Ovary (tissue), 9 donors: Measurements from ENCODE around the gene PRKAB1. TPM values are rescaled to one million over a fixed set of nuclear protein-coding genes. Genes with fewer than 3 reads are reported as not detected.
"Not testable (repeated sequence)": the region's sequence is repeated elsewhere in the genome, so short reads cannot be mapped to it uniquely, and the experiment has no call there.

Experiments
- DNase-seq, 5 donors: peaks; one replicate each; pipeline ENCODE4 v3.0.0-alpha.2; 2019 to 2020
- H3K27ac ChIP-seq, 2 donors: fragments of 200-600 bp; one replicate each; pipeline versions ENCODE4 v1.5.1 to v1.8.0; 2019 to 2022
- H3K27me3 ChIP-seq: fragments of 200-600 bp; one replicate; pipeline ENCODE4 v1.8.0; 2022
- H3K36me3 ChIP-seq: fragments of 200-600 bp; sonication (generic); one replicate; pipeline ENCODE4 v1.5.1; 2019
- H3K4me1 ChIP-seq: one replicate; pipeline ENCODE4 v1.8.1; 2013; ENCODE audit warnings: mild to moderate bottlenecking, moderate library complexity; ENCODE audit not compliant: insufficient read depth
- H3K4me3 ChIP-seq: fragments of 200-600 bp; sonication (generic); one replicate; pipeline ENCODE4 v1.5.1; 2017
- H3K9me3 ChIP-seq, 2 donors: fragments of 200-600 bp in 1 of 2; sonication (generic) in 1 of 2; one replicate each; pipeline versions ENCODE4 v1.5.1 to v1.8.1; 2013 to 2019; ENCODE audit warnings: mild to moderate bottlenecking in 1 of 2, moderate library complexity in 1 of 2
- EP300 ChIP-seq: sonication (generic); formaldehyde crosslinking; IDR thresholded peaks from one replicate; pipeline ENCODE4 v1.6.1; 2017; ENCODE audit warnings: antibody characterized with exemption
- POLR2A ChIP-seq: fragments of 450-650 bp; IDR thresholded peaks from one replicate; pipeline ENCODE4 v1.6.1; 2017; ENCODE audit warnings: antibody characterized with exemption, mild to moderate bottlenecking, moderate library complexity
- WGBS, 3 donors: extraction: QIAGEN DNeasy Blood & Tissue Kit in 1 of 3; methylation state at CpG; one replicate each; pipeline versions ENCODE4 v1.1.5 to v1.1.7; 2013 to 2017; 5-methylcytosine and 5-hydroxymethylcytosine counted together
- intact Hi-C, 4 donors: fragments of 100-400 bp; cut with DNase I; formaldehyde crosslinking; loops; one replicate each; pipeline versions ENCODE4 v1.11.0 to v1.15.1; 2022 to 2023
- polyA plus RNA-seq, 2 donors: library from polyadenylated mRNA; stranded (reverse); fragments of 200-250 nt in 1 of 2; fragments of 350-450 nt in 1 of 2; fragmentation: Illumina TruSeq in 1 of 2; extraction: RNeasy Lipid Tissue Mini Kit (QIAGEN cat#74804) in 1 of 2; gene quantifications; one replicate each; pipeline ENCODE4 v1.2.3, GENCODE V29; 2013 to 2014
- total RNA-seq, 7 donors: library from RNA; depleted of rRNA in 2 of 7; stranded (reverse); fragments of >200 nt in 2 of 7; fragmentation: NEBNext Ultra II Directional in 3 of 7; extraction: Animal tissue kit (Norgen Biotek cat#: 25700) in 3 of 7; gene quantifications; one replicate each; pipeline versions ENCODE4 v1.1.0 to v1.2.4, GENCODE V29; 2016 to 2023
- TF ChIP-seq, protein P1 (sequence below), 3 donors: fragments of 450-650 bp in 2 of 3; fragments of 200-600 bp in 1 of 3; IDR thresholded peaks; one replicate each; pipeline versions ENCODE4 v1.5.1 to v1.8.0; 2016 to 2022; ENCODE audit warnings: antibody characterized with exemption in 3 of 3, mild to moderate bottlenecking in 1 of 3
- donor health status: DM: no; HTN: no; CAD: no; lungs with moderate emphysema.
- donor health status: DM: no; HTN: no; CAD: no.
- donor health status: Bipolar disorder and iron deficiency.
- donor health status: DM: yes; HTN: yes; CAD: no.
- donor health status: DM: no; HTN: no; CAD: no.
- donor health status: DM: yes; HTN: yes; CAD: no.

Gene PRKAB1
- total and polyA plus RNA-seq, 9 donors = 12.5 to 37.1 (median 24.8) TPM

DNA sequence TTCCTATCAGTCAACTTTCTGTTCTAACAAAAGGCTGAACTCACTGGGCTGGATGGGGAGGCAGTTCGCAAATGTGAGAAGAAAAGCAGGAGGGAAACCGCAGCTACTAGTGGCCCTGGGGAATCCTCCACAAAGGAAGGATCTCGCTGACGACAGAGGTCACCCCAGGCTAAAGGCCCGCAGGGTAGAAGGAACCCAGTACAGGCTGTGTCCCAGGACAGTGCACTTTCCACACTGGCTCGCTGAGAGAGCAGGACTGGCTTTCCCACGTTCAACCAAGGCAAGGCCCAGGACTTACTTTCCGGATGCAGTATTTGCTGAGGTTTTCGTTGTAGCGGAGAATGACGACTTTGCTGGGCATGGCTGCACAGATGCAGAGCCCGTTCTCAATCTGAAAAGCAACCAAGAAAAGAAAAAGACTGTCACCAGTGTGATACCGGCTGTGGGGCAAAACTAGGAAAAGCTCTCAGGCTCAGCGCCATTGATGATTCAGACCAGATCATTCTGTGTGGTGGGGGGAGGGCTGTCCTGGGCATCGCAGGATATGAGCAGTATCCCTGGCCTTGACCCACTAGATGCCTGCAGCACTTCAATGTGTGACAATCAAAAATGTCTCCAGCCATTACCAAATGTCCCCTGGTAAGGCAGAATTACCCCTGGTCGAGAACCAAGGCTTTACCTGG lies 36.3 kb downstream of the PRKAB1 start:
- TF ChIP-seq, protein P1, sequence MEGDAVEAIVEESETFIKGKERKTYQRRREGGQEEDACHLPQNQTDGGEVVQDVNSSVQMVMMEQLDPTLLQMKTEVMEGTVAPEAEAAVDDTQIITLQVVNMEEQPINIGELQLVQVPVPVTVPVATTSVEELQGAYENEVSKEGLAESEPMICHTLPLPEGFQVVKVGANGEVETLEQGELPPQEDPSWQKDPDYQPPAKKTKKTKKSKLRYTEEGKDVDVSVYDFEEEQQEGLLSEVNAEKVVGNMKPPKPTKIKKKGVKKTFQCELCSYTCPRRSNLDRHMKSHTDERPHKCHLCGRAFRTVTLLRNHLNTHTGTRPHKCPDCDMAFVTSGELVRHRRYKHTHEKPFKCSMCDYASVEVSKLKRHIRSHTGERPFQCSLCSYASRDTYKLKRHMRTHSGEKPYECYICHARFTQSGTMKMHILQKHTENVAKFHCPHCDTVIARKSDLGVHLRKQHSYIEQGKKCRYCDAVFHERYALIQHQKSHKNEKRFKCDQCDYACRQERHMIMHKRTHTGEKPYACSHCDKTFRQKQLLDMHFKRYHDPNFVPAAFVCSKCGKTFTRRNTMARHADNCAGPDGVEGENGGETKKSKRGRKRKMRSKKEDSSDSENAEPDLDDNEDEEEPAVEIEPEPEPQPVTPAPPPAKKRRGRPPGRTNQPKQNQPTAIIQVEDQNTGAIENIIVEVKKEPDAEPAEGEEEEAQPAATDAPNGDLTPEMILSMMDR (IDR thresholded peaks at IDR 0.05) = no peak
- no peak for TF ChIP-seq POLR2A
- no peak for TF ChIP-seq EP300
- H3K4me1 ChIP-seq = no peaks in the 10 kb centered on the region
- H3K27ac ChIP-seq = no peak overlapping the region
- WGBS, 3 donors = 87 to 90% (median 88%) methylated on average over 16 of the region's 16 CpGs
- no peak for DNase-seq
- intact Hi-C loops = no loop called here
- no peak overlapping the region for H3K4me3 ChIP-seq
- H3K27me3 ChIP-seq = no peaks in the 10 kb centered on the region
- H3K9me3 ChIP-seq = no peaks in the 10 kb centered on the region
- H3K36me3 ChIP-seq = no peaks in the 10 kb centered on the region

DNA sequence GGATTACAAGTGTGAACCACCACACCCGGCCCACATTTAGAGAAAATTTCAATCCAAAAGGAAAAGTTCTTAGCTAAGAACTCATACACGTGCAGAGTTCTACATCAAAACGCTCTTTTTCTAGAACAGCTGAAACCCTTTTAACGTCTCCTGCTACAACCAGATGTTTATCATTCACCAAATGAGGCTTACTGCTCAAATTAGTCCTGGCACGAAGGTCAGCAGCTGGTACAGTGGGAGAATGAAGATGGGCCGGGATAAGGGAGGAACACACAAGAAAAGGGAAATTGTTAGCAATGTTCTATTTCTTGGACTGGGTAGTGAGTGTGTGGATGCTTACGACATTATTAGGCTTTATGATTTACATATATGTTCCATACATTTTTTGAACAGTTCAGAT lies 37.2 kb downstream of the PRKAB1 start:
- TF ChIP-seq, protein P1 (IDR thresholded peaks at IDR 0.05) = no peak
- TF ChIP-seq POLR2A = no peak
- TF ChIP-seq EP300 = no peak
- DNase-seq = no peak
- H3K4me3 ChIP-seq = no peak overlapping the region
- 91 to 94% (median 93%) methylated on average over 7 of the region's 7 CpGs for WGBS, 3 donors
- H3K27ac ChIP-seq = no peak overlapping the region
- H3K27me3 ChIP-seq = no peaks in the 10 kb centered on the region
- intact Hi-C loops = no loop called here
- no peaks in the 10 kb centered on the region for H3K9me3 ChIP-seq
- H3K4me1 ChIP-seq = no peaks in the 10 kb centered on the region
- H3K36me3 ChIP-seq = no peaks in the 10 kb centered on the region

DNA sequence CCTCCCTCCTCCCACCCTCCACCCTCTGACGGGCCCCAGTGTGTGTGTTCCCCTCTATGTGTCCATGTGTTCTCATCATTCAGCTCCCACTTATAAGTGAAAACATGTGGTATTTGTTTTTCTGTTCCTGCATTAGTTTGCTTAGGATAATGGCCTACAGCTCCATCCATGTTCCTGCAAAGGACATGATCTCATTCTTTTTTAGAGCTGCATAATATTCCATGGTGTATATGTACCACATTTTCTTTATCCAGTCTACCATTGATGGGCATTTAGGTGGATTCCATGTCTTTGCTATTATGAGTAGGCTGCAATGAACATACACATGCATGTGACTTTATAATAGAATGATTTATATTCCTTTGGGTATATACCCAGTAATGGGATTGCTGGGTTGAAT lies 38.5 kb downstream of the PRKAB1 start:
- 83 to 93% (median 90%) methylated on average over 1 of the region's 1 CpG for WGBS, 3 donors
- intact Hi-C loops, DNase-seq, H3K4me3 ChIP-seq, H3K27me3 ChIP-seq, H3K27ac ChIP-seq, H3K9me3 ChIP-seq, H3K36me3 ChIP-seq, H3K4me1 ChIP-seq: not testable (repeated sequence)

DNA sequence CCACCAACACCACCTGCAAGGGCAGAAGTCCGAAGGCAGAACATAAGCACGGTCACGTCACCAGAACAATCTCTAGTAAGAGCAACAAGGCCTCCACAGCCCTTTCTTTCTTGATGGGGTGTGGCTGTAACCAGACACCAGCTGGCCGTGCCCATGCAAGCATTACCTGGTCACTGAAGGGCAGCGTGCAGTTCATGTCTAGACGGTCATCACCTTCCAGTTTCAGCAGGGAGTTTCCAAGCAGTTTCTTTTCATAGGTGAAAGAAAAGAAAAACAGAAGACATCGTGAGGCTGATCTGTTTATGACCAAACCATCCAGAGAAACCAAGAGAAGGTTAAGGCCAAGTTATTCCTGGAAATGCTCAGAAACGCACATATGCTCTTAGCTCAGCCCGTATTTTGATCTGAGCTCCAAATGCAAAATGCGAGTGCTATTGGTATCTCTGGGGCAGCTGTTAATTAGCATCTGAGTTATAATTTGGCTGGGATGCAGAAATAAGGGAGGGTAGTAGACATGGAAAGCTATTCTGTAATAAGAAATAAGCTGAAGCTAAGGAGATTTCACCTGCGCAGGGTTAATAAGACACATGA lies 42.5 kb downstream of the PRKAB1 start:
- TF ChIP-seq, protein P1 (IDR thresholded peaks at IDR 0.05) = no peak
- TF ChIP-seq EP300 = no peak
- no peak for TF ChIP-seq POLR2A
- no peak overlapping the region for H3K27ac ChIP-seq
- H3K4me1 ChIP-seq = no peaks in the 10 kb centered on the region
- 87 to 94% (median 90%) methylated on average over 11 of the region's 11 CpGs for WGBS, 3 donors
- no peak for DNase-seq
- intact Hi-C loops = no loop called here
- no peaks in the 10 kb centered on the region for H3K36me3 ChIP-seq
- no peaks in the 10 kb centered on the region for H3K27me3 ChIP-seq
- no peak overlapping the region for H3K4me3 ChIP-seq
- no peaks in the 10 kb centered on the region for H3K9me3 ChIP-seq

DNA sequence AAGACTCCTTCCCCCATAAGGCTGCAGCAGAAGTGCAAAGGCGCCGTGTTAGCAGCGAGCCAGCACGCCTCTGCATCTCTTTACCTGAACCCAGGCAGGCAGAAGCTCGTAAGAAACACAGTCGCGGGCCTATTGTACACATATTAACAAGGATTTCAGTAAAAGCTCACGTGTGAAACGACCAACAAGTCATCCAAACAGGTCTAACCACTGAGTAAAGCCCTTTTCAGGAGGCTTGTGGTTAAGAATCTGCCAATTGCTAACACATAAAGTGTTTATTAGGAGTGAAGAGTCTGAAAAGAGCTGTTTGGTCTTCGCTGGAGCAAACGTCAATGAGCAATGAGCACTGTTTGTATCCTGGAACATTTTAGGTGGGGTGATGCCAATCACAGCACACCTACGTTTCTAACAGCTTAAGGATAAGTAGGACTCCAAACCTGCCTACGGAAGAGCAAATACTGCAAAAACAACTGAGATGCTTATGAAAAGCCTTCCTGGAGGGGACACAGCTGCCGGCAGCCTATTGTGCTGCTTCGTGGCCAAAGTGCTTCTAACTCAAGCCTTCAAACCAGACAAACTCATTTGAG lies 43.1 kb downstream of the PRKAB1 start:
- no peak for DNase-seq
- Histone ChIP-seq H3K4me1 (no peaks in the 10 kb centered on the region), H3K27me3 (no peaks in the 10 kb centered on the region), H3K27ac (no peak overlapping the region), H3K4me3 (no peak overlapping the region), H3K9me3 (no peaks in the 10 kb centered on the region), H3K36me3 (no peaks in the 10 kb centered on the region)
- WGBS, 3 donors = 80 to 88% (median 84%) methylated on average over 15 of the region's 15 CpGs
- TF ChIP-seq EP300 (no peak), POLR2A (no peak)
- TF ChIP-seq, protein P1 (IDR thresholded peaks at IDR 0.05) = no peak
- intact Hi-C loops = no loop called here
